Keratinocyte (primary cell): ENCODE results near the gene ISG15. TPM values are rescaled to one million over a fixed set of nuclear protein-coding genes. Genes with fewer than 3 reads are reported as not detected.

ENCODE experiments used
- DNase-seq: peaks from one replicate; pipeline ENCODE4 v3.0.0-alpha.2; 2011; ENCODE audit warnings: low read depth, missing footprints, low spot score
- FAIRE-seq: peaks from 2 replicates; lab custom pipeline; 2011; peaks lifted over from hg19 to GRCh38; lab: Jason Lieb, UNC
- H2AFZ ChIP-seq: 2 replicates; pipeline ENCODE4 v1.6.0; 2012; ENCODE audit warnings: low read length, control low read depth, inconsistent platforms; ENCODE audit not compliant: control insufficient read depth
- H3K27ac ChIP-seq: 2 replicates; pipeline ENCODE4 v1.5.1; 2011; ENCODE audit warnings: low read length; ENCODE audit not compliant: control insufficient read depth, insufficient read depth
- H3K27me3 ChIP-seq: 3 replicates; pipeline ENCODE4 v1.6.0; 2011; ENCODE audit warnings: low read length; ENCODE audit not compliant: control insufficient read depth, insufficient read depth; ENCODE audit errors: extremely low read depth
- H3K36me3 ChIP-seq, 2 experiments: 2 replicates in 1 of 2; 3 replicates in 1 of 2; pipeline ENCODE4 v1.5.1; 2011; ENCODE audit warnings: low read length in 2 of 2, mild to moderate bottlenecking in 1 of 2; ENCODE audit not compliant: control insufficient read depth in 2 of 2, insufficient read depth in 2 of 2; ENCODE audit errors: extremely low read depth in 1 of 2
- H3K4me1 ChIP-seq: 3 replicates; pipeline ENCODE4 v1.5.1; 2011; ENCODE audit warnings: low read length; ENCODE audit not compliant: control insufficient read depth, insufficient read depth; ENCODE audit errors: extremely low read depth
- H3K4me2 ChIP-seq: 3 replicates; pipeline ENCODE4 v1.6.0; 2011; ENCODE audit warnings: low read depth, low read length; ENCODE audit not compliant: control insufficient read depth, insufficient read depth; ENCODE audit errors: extremely low read depth
- H3K4me3 ChIP-seq, 3 experiments: fragments of 200-600 bp in 1 of 3; sonication (generic) in 1 of 3; 2 replicates in 2 of 3; 3 replicates in 1 of 3; pipeline ENCODE4 v1.5.1; 2011 to 2016; ENCODE audit warnings: low read length in 3 of 3, mild to moderate bottlenecking in 3 of 3, control low read depth in 2 of 3, inconsistent platforms in 1 of 3, low read depth in 1 of 3, mixed read lengths in 1 of 3, mixed run types in 1 of 3, moderate library complexity in 1 of 3; ENCODE audit not compliant: control insufficient read depth in 2 of 3, insufficient read depth in 2 of 3; ENCODE audit errors: extremely low read depth in 1 of 3
- H3K79me2 ChIP-seq: 2 replicates; pipeline ENCODE4 v1.6.0; 2012; ENCODE audit warnings: low read length; ENCODE audit not compliant: control insufficient read depth, insufficient read depth
- H3K9ac ChIP-seq: 3 replicates; pipeline ENCODE4 v1.6.0; 2011; ENCODE audit warnings: low read length; ENCODE audit not compliant: control insufficient read depth, insufficient read depth; ENCODE audit errors: extremely low read depth
- H3K9me1 ChIP-seq: 3 replicates; pipeline ENCODE4 v1.6.0; 2011; ENCODE audit warnings: low read length; ENCODE audit not compliant: control insufficient read depth, insufficient read depth; ENCODE audit errors: extremely low read depth
- H3K9me3 ChIP-seq: 2 replicates; pipeline ENCODE4 v1.5.1; 2012; ENCODE audit warnings: low read depth, low read length; ENCODE audit not compliant: control insufficient read depth
- H4K20me1 ChIP-seq: 3 replicates; pipeline ENCODE4 v1.6.0; 2011; ENCODE audit warnings: low read length; ENCODE audit not compliant: control insufficient read depth, insufficient read depth; ENCODE audit errors: extremely low read depth
- CTCF ChIP-seq, 3 experiments: IDR thresholded peaks in 1 of 3; conservative IDR thresholded peaks in 1 of 3; optimal IDR thresholded peaks in 1 of 3; 2 replicates in 2 of 3; 3 replicates in 1 of 3; pipeline versions ENCODE3 to v1.5.1; 2011; ENCODE audit warnings: low read length in 3 of 3, mild to moderate bottlenecking in 3 of 3, moderate library complexity in 2 of 3, control low read depth in 1 of 3, inconsistent platforms in 1 of 3; ENCODE audit not compliant: insufficient read depth in 2 of 3; ENCODE audit errors: extremely low read depth in 1 of 3
- EZH2 ChIP-seq: IDR thresholded peaks from one replicate; pipeline ENCODE4 v1.6.1; 2012; ENCODE audit warnings: inconsistent platforms, mild to moderate bottlenecking, low read length, moderate library complexity
- dilution Hi-C: fragments of 300-500 bp; cut with MboI; formaldehyde crosslinking; loops from one replicate; pipeline ENCODE4 v1.7.0; 2020; ENCODE audit warnings: low sequenced_read_pairs; ENCODE audit not compliant: extremely low pct_ligation_motif_present
- polyA plus RNA-seq, 5 experiments: library from polyadenylated mRNA; depleted of rRNA in 3 of 5; stranded (reverse) in 3 of 5; stranded (forward) in 1 of 5; unstranded in 1 of 5; fragments of >200 nt; gene quantifications; 1 replicate in 1 of 5; 2 replicates in 3 of 5; 3 replicates in 1 of 5; pipeline versions ENCODE4 v1.2.1 to v1.2.3, GENCODE V29; 2011 to 2012; ENCODE audit warnings: missing spikeins in 2 of 5, low read depth in 1 of 5, low replicate concordance in 1 of 5

The ISG15 gene
- polyA plus RNA-seq, 1 donor (not counting 4 experiments of a cell fraction or from before 2014, with no cell fraction given), result 246 TPM

- no peaks in the 10 kb centered on the region for H3K9me3 ChIP-seq
- H3K27ac ChIP-seq, result peak within 1 kb of the TSS; percentile 87
- no peaks in the 10 kb centered on the region for H4K20me1 ChIP-seq
- H3K79me2 ChIP-seq, result peaks cover 41% of the 10 kb centered on the region
- FAIRE-seq (no peak), DNase-seq (no peak)
- H3K4me2 ChIP-seq, result peak within 1 kb of the TSS; percentile 94
- peak within 1 kb of the TSS; percentile 86 for H3K9ac ChIP-seq
- no peaks in the 10 kb centered on the region for H3K27me3 ChIP-seq
- H3K4me1 ChIP-seq, result peaks cover 36% of the 10 kb centered on the region
- H2AFZ ChIP-seq, result no peak within 1 kb of the TSS
- H3K9me1 ChIP-seq, result no peaks in the 10 kb centered on the region
- peak within 1 kb of the TSS; percentile 81 to 89 (median 86) for H3K4me3 ChIP-seq
- TF ChIP-seq CTCF (optimal IDR thresholded peaks at IDR 0.05 in 1 of 3, IDR thresholded peaks at IDR 0.05 in 1 of 3, conservative IDR thresholded peaks at IDR 0.05 in 1 of 3; ENCODE audit: extremely low read depth in 1 of 3, insufficient read depth in 2 of 3, low read length in 3 of 3), result no peak
- no peak for TF ChIP-seq EZH2
- H3K36me3 ChIP-seq, result peaks cover 13 to 14% of the 10 kb centered on the region in 2 experiments
- dilution Hi-C loops, result no loop called here
These were observed 6.7 kb downstream of the ISG15 start, which contains the start of gene AGRN for GRCh38 chr1:1020000-1020404. AGRN (plus strand) TSS chr1:1020120; CDS start chr1:1020173, 53 bp downstream.

GRCh38 chr1:1020415-1021009 is 7.2 kb downstream of the ISG15 start:
- Histone ChIP-seq H3K9me1 (no peaks in the 10 kb centered on the region), H2AFZ (no peak overlapping the region), H3K79me2 (peaks cover 45% of the 10 kb centered on the region), H3K36me3 (peaks cover 13 to 14% of the 10 kb centered on the region in 2 experiments), H3K27ac (peak overlapping the region; percentile 87), H3K9me3 (no peaks in the 10 kb centered on the region), H3K4me2 (peak overlapping the region; percentile 94), H3K4me1 (peaks cover 41% of the 10 kb centered on the region), H4K20me1 (no peaks in the 10 kb centered on the region), H3K9ac (peak overlapping the region; percentile 86), H3K4me3 (peak overlapping the region; percentile 81 to 89 (median 86)), H3K27me3 (no peaks in the 10 kb centered on the region)
- dilution Hi-C loops, result no loop called here
- TF ChIP-seq EZH2 (no peak), CTCF (optimal IDR thresholded peaks at IDR 0.05 in 1 of 3, IDR thresholded peaks at IDR 0.05 in 1 of 3, conservative IDR thresholded peaks at IDR 0.05 in 1 of 3; ENCODE audit: extremely low read depth in 1 of 3, insufficient read depth in 2 of 3, low read length in 3 of 3) (no peak)
- no peak for FAIRE-seq
- no peak for DNase-seq
